HEK293 (cell line): Measurements from ENCODE around the gene RHOB.

Experiments
- CTCF ChIA-PET: fragments of 350-600 bp; formaldehyde crosslinking; extraction: SDS; loops from one replicate; lab custom pipeline; 2021; ENCODE audit warnings: antibody characterized with exemption; lab: Yijun Ruan, JAX
- POLR2A ChIA-PET: fragments of 300-600 bp; formaldehyde crosslinking; extraction: SDS; loops from one replicate; lab custom pipeline; 2020; ENCODE audit warnings: antibody characterized with exemption, inconsistent platforms; lab: Yijun Ruan, JAX
- H3K27ac ChIP-seq: fragments of 200-500 bp; sonication (Bioruptor generic); 2 replicates; pipeline ENCODE4 v1.5.1; 2014; ENCODE audit warnings: low read depth, low read length, control low read depth, inconsistent platforms; ENCODE audit errors: extremely low read depth
- H3K36me3 ChIP-seq, 2 experiments: fragments of 200-500 bp in 1 of 2; sonication (Bioruptor generic) in 1 of 2; 1 replicate in 1 of 2; 2 replicates in 1 of 2; pipeline ENCODE4 v1.5.1; 2014 to 2017; ENCODE audit warnings: inconsistent platforms in 2 of 2, low read length in 2 of 2; ENCODE audit not compliant: control insufficient read depth in 2 of 2, insufficient read depth in 1 of 2
- H3K4me1 ChIP-seq: fragments of 200-500 bp; sonication (Bioruptor generic); 2 replicates; pipeline ENCODE4 v1.5.1; 2014; ENCODE audit warnings: mild to moderate bottlenecking, low read length, inconsistent platforms; ENCODE audit not compliant: control insufficient read depth, insufficient read depth
- H3K4me3 ChIP-seq: 2 replicates; pipeline ENCODE4 v1.5.1; 2011; ENCODE audit warnings: low read depth, mild to moderate bottlenecking, control low read depth, low read length, moderate library complexity
- H3K9me3 ChIP-seq: fragments of 200-500 bp; sonication (Bioruptor generic); 2 replicates; pipeline ENCODE4 v1.5.1; 2014; ENCODE audit warnings: low read depth, low read length, inconsistent platforms; ENCODE audit not compliant: control insufficient read depth, insufficient read depth
- FEZF1 ChIP-seq: fragments of 450-650 bp; formaldehyde crosslinking; IDR thresholded peaks from 2 replicates; pipeline ENCODE4 v1.5.1; 2016; ENCODE audit warnings: missing biosample characterization, missing genetic modification characterization
- GLI4 ChIP-seq: fragments of 450-650 bp; formaldehyde crosslinking; IDR thresholded peaks from 2 replicates; pipeline ENCODE4 v1.5.1; 2016; ENCODE audit warnings: missing biosample characterization, missing genetic modification characterization
- KLF1 ChIP-seq: fragments of 450-650 bp; formaldehyde crosslinking; IDR thresholded peaks from 2 replicates; pipeline ENCODE4 v1.5.1; 2016; ENCODE audit warnings: missing biosample characterization, missing genetic modification characterization
- KLF7 ChIP-seq: fragments of 450-650 bp; formaldehyde crosslinking; IDR thresholded peaks from 2 replicates; pipeline ENCODE4 v1.5.1; 2016; ENCODE audit warnings: missing biosample characterization, missing genetic modification characterization, borderline replicate concordance
- PRDM1 ChIP-seq: fragments of 450-650 bp; formaldehyde crosslinking; IDR thresholded peaks from 2 replicates; pipeline ENCODE4; 2016; ENCODE audit warnings: missing biosample characterization, missing genetic modification characterization
- SALL2 ChIP-seq: fragments of 450-650 bp; formaldehyde crosslinking; IDR thresholded peaks from 2 replicates; pipeline ENCODE4 v1.5.0; 2017; ENCODE audit warnings: missing biosample characterization, mild to moderate bottlenecking, missing genetic modification characterization, borderline replicate concordance
- SCRT2 ChIP-seq: fragments of 450-650 bp; formaldehyde crosslinking; IDR thresholded peaks from 2 replicates; pipeline ENCODE4 v1.5.1; 2016; ENCODE audit warnings: missing biosample characterization, missing genetic modification characterization
- SP2 ChIP-seq: fragments of 450-650 bp; formaldehyde crosslinking; IDR thresholded peaks from 2 replicates; pipeline ENCODE4 v1.5.1; 2016; ENCODE audit warnings: missing biosample characterization, missing genetic modification characterization
- ZNF10 ChIP-seq: fragments of 450-650 bp; formaldehyde crosslinking; IDR thresholded peaks from 2 replicates; pipeline ENCODE4 v1.5.1; 2017; ENCODE audit warnings: missing biosample characterization, missing genetic modification characterization
- ZNF114 ChIP-seq: fragments of 450-650 bp; formaldehyde crosslinking; IDR thresholded peaks from 2 replicates; pipeline ENCODE4 v1.5.0; 2017; ENCODE audit warnings: missing biosample characterization, missing genetic modification characterization
- ZNF155 ChIP-seq: fragments of 450-650 bp; formaldehyde crosslinking; IDR thresholded peaks from 2 replicates; pipeline ENCODE4 v1.5.1; 2016; ENCODE audit warnings: missing biosample characterization, missing genetic modification characterization
- ZNF184 ChIP-seq: fragments of 450-650 bp; IDR thresholded peaks from 2 replicates; pipeline ENCODE4 v1.5.1; 2018; ENCODE audit warnings: missing biosample characterization, mild to moderate bottlenecking, missing genetic modification characterization
- ZNF221 ChIP-seq: fragments of 450-650 bp; formaldehyde crosslinking; IDR thresholded peaks from 2 replicates; pipeline ENCODE4 v1.5.1; 2017; ENCODE audit warnings: missing biosample characterization, missing genetic modification characterization, borderline replicate concordance
- ZNF223 ChIP-seq: fragments of 450-650 bp; formaldehyde crosslinking; IDR thresholded peaks from 2 replicates; pipeline ENCODE4 v1.5.1; 2016; ENCODE audit warnings: missing biosample characterization, missing genetic modification characterization
- ZNF362 ChIP-seq: fragments of 450-650 bp; formaldehyde crosslinking; IDR thresholded peaks from 2 replicates; pipeline ENCODE4 v1.5.1; 2016; ENCODE audit warnings: missing biosample characterization, missing genetic modification characterization
- ZNF426 ChIP-seq: fragments of 450-650 bp; formaldehyde crosslinking; IDR thresholded peaks from 2 replicates; pipeline ENCODE4 v1.5.1; 2017; ENCODE audit warnings: missing biosample characterization, missing genetic modification characterization, mild to moderate bottlenecking, inconsistent platforms, moderate library complexity
- ZNF580 ChIP-seq: fragments of 450-650 bp; formaldehyde crosslinking; IDR thresholded peaks from 2 replicates; pipeline ENCODE4 v1.5.1; 2016; ENCODE audit warnings: missing biosample characterization, missing genetic modification characterization
- ZNF585B ChIP-seq: fragments of 450-650 bp; formaldehyde crosslinking; IDR thresholded peaks from 2 replicates; pipeline ENCODE4 v1.5.1; 2016; ENCODE audit warnings: missing biosample characterization, missing genetic modification characterization
- ZNF596 ChIP-seq: fragments of 450-650 bp; IDR thresholded peaks from 2 replicates; pipeline ENCODE4 v1.5.0; 2018; ENCODE audit warnings: missing biosample characterization, mild to moderate bottlenecking, missing genetic modification characterization, moderate library complexity
- ZNF658 ChIP-seq: fragments of 450-650 bp; formaldehyde crosslinking; IDR thresholded peaks from 2 replicates; pipeline ENCODE4; 2016; ENCODE audit warnings: missing biosample characterization, missing genetic modification characterization
- ZNF660 ChIP-seq: fragments of 450-650 bp; IDR thresholded peaks from 2 replicates; pipeline ENCODE4 v1.5.1; 2018; ENCODE audit warnings: missing biosample characterization, mild to moderate bottlenecking, missing genetic modification characterization
- ZNF707 ChIP-seq: fragments of 450-650 bp; formaldehyde crosslinking; IDR thresholded peaks from 2 replicates; pipeline ENCODE4 v1.5.1; 2016; ENCODE audit warnings: missing biosample characterization, missing genetic modification characterization
- ZNF777 ChIP-seq: fragments of 450-650 bp; formaldehyde crosslinking; IDR thresholded peaks from 2 replicates; pipeline ENCODE4 v1.5.1; 2017; ENCODE audit warnings: missing biosample characterization, missing genetic modification characterization, borderline replicate concordance
- ZNF792 ChIP-seq: fragments of 450-650 bp; formaldehyde crosslinking; IDR thresholded peaks from 2 replicates; pipeline ENCODE4 v1.5.1; 2016; ENCODE audit warnings: missing biosample characterization, missing genetic modification characterization
- TF ChIP-seq, protein P1 (sequence below): fragments of 450-650 bp; formaldehyde crosslinking; IDR thresholded peaks from 2 replicates; pipeline ENCODE4 v1.5.1; 2016; ENCODE audit warnings: missing biosample characterization, missing genetic modification characterization
- TF ChIP-seq, protein P2 (sequence below): fragments of 450-650 bp; formaldehyde crosslinking; IDR thresholded peaks from 2 replicates; pipeline ENCODE4 v1.5.1; 2016; ENCODE audit warnings: missing biosample characterization, missing genetic modification characterization
- TF ChIP-seq, protein P3 (sequence below): fragments of 450-650 bp; formaldehyde crosslinking; IDR thresholded peaks from 2 replicates; pipeline ENCODE4 v1.5.1; 2016; ENCODE audit warnings: missing biosample characterization, missing genetic modification characterization, low read depth

RHOB gene

GRCh38 chr2:20414806-20415205 is 32.1 kb upstream of the RHOB start:
- Histone ChIP-seq H3K4me1 (no peaks in the 10 kb centered on the region), H3K27ac (no peak overlapping the region), H3K36me3 (no peaks in the 10 kb centered on the region), H3K9me3 (no peaks in the 10 kb centered on the region), H3K4me3 (no peak overlapping the region)
- ChIA-PET POLR2A (interaction anchor here (1.5 to 1.6 kb wide), 2 partner anchors 32 kb away, joined by 4 to 5 read pairs; partner anchors contain the start of gene RHOB), CTCF (interaction anchor here (0.7 to 5.1 kb wide), 5 partner anchors 8 to 228 kb away, joined by 3 to 48 read pairs (median 6); no protein-coding TSS in a partner anchor)
- TF ChIP-seq, protein P1, sequence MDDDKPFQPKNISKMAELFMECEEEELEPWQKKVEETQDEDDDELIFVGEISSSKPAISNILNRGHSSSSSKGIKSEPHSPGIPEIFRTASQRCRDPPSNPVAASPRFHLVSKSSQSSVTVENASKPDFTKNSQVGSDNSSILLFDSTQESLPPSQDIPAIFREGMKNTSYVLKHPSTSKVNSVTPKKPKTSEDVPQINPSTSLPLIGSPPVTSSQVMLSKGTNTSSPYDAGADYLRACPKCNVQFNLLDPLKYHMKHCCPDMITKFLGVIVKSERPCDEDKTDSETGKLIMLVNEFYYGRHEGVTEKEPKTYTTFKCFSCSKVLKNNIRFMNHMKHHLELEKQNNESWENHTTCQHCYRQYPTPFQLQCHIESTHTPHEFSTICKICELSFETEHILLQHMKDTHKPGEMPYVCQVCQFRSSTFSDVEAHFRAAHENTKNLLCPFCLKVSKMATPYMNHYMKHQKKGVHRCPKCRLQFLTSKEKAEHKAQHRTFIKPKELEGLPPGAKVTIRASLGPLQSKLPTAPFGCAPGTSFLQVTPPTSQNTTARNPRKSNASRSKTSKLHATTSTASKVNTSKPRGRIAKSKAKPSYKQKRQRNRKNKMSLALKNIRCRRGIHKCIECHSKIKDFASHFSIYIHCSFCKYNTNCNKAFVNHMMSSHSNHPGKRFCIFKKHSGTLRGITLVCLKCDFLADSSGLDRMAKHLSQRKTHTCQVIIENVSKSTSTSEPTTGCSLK = no peak
- TF ChIP-seq, protein P2, sequence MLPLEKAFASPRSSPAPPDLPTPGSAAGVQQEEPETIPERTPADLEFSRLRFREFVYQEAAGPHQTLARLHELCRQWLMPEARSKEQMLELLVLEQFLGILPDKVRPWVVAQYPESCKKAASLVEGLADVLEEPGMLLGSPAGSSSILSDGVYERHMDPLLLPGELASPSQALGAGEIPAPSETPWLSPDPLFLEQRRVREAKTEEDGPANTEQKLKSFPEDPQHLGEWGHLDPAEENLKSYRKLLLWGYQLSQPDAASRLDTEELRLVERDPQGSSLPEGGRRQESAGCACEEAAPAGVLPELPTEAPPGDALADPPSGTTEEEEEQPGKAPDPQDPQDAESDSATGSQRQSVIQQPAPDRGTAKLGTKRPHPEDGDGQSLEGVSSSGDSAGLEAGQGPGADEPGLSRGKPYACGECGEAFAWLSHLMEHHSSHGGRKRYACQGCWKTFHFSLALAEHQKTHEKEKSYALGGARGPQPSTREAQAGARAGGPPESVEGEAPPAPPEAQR (tag by site-specific recombination) = no peak
- TF ChIP-seq ZNF658 (no peak), PRDM1 (tag by site-specific recombination) (no peak), ZNF221 (tag by site-specific recombination) (no peak), ZNF426 (tag by site-specific recombination) (no peak), KLF7 (tag by site-specific recombination) (no peak), ZNF707 (tag by site-specific recombination) (no peak), SALL2 (tag by site-specific recombination) (no peak)

- ChIA-PET POLR2A (interaction anchor here (1.6 kb wide), 1 partner anchor 32 kb away, joined by 5 read pairs; the partner anchor contains the start of gene RHOB), CTCF (interaction anchor here (0.7 to 1.9 kb wide), 5 partner anchors 15 to 227 kb away, joined by 3 to 5 read pairs (median 4); no protein-coding TSS in a partner anchor)
- no peaks in the 10 kb centered on the region for H3K4me1 ChIP-seq
- H3K9me3 ChIP-seq = no peaks in the 10 kb centered on the region
- H3K36me3 ChIP-seq = no peaks in the 10 kb centered on the region
- TF ChIP-seq KLF1 (tag by site-specific recombination) (peak; percentile 91), ZNF660 (tag by site-specific recombination) (no peak)
- H3K4me3 ChIP-seq = no peak overlapping the region
- no peak overlapping the region for H3K27ac ChIP-seq
These were observed 31.4 kb upstream of the RHOB start for GRCh38 chr2:20415511-20415918.

DNA sequence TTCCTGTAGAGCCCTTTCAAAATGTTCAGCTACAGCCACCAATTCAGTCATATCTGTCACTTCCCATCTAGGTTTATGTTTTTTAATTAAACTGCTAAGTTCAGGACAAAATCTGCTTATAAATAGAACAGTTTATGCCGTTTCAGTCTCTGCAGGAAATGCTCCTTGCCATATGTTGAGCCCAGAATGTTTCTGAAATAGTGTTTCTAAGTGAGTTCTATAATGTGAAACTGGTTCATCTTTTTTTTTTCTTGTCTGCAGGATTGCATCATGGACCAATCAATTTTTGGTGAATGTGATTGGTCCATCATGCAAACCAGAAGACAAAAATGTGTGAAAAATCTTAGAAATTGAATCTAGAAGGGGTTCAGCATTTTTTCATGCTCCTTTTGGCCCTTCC is 30.2 kb upstream of the RHOB start:
- Histone ChIP-seq H3K36me3 (no peaks in the 10 kb centered on the region), H3K4me1 (no peaks in the 10 kb centered on the region), H3K27ac (no peak overlapping the region), H3K4me3 (no peak overlapping the region), H3K9me3 (no peaks in the 10 kb centered on the region)
- ChIA-PET CTCF (interaction anchor here (0.7 to 1.9 kb wide), 2 partner anchors 226 to 234 kb away, joined by 4 to 5 read pairs; no protein-coding TSS in a partner anchor), POLR2A (no interaction called here)
- no peak for TF ChIP-seq ZNF792 (tag by site-specific recombination)
- no peak for TF ChIP-seq ZNF223 (tag by site-specific recombination)
- no peak for TF ChIP-seq ZNF596 (tag by site-specific recombination)
- no peak for TF ChIP-seq ZNF362 (tag by site-specific recombination)
- TF ChIP-seq GLI4 (tag by site-specific recombination) = no peak
- no peak for TF ChIP-seq ZNF585B (tag by site-specific recombination)
- no peak for TF ChIP-seq KLF1 (tag by site-specific recombination)
- TF ChIP-seq ZNF184 (tag by site-specific recombination) = no peak
- TF ChIP-seq FEZF1 (tag by site-specific recombination) = no peak
- TF ChIP-seq ZNF580 (tag by site-specific recombination) = no peak
- TF ChIP-seq SCRT2 = no peak
- TF ChIP-seq, protein P3, sequence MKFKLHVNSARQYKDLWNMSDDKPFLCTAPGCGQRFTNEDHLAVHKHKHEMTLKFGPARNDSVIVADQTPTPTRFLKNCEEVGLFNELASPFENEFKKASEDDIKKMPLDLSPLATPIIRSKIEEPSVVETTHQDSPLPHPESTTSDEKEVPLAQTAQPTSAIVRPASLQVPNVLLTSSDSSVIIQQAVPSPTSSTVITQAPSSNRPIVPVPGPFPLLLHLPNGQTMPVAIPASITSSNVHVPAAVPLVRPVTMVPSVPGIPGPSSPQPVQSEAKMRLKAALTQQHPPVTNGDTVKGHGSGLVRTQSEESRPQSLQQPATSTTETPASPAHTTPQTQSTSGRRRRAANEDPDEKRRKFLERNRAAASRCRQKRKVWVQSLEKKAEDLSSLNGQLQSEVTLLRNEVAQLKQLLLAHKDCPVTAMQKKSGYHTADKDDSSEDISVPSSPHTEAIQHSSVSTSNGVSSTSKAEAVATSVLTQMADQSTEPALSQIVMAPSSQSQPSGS (tag by site-specific recombination) = no peak
- TF ChIP-seq ZNF777 = no peak
- no peak for TF ChIP-seq ZNF114 (tag by site-specific recombination)
- no peak for TF ChIP-seq ZNF10
- TF ChIP-seq ZNF155 (tag by site-specific recombination) = no peak
- no peak for TF ChIP-seq SP2 (tag by site-specific recombination)
